Activated CD8-positive, alpha-beta T cell treated with anti-CD3 and anti-CD28 coated beads for 36 hours (primary cell): ENCODE measurements around the gene USP10. TPM values are rescaled to one million over a fixed set of nuclear protein-coding genes. Genes with fewer than 3 reads are reported as not detected.

Experiments used
- ATAC-seq: fragments of 200-7000 bp; cut with Tn5 transposase; one replicate; pipeline ENCODE4 v1.10.0; 2021; ENCODE audit warnings: mild to moderate bottlenecking, moderate library complexity
- CTCF ChIA-PET: fragments of 350-600 bp; sonication (Branson Sonifier 250); formaldehyde crosslinking; loops from one replicate; lab custom pipeline; 2021; ENCODE audit warnings: antibody characterized with exemption; lab: Charles Lee
- POLR2A ChIA-PET: fragments of 350-600 bp; sonication (Branson Sonifier 250); formaldehyde crosslinking; loops from one replicate; lab custom pipeline; 2021; ENCODE audit warnings: antibody characterized with exemption; lab: Charles Lee
- DNase-seq: peaks from one replicate; pipeline ENCODE4 v3.0.0-alpha.2; 2020
- H3K27ac Mint-ChIP-seq: one replicate; pipeline ENCODE4 v1.8.0; 2021; ENCODE audit warnings: mild to moderate bottlenecking, mixed read lengths
- H3K27me3 Mint-ChIP-seq: one replicate; pipeline ENCODE4 v1.8.0; 2021; ENCODE audit warnings: mixed read lengths
- H3K36me3 Mint-ChIP-seq: one replicate; pipeline ENCODE4 v1.8.0; 2021; ENCODE audit warnings: low read depth, mixed read lengths
- H3K4me1 Mint-ChIP-seq: one replicate; pipeline ENCODE4 v1.8.0; 2021; ENCODE audit warnings: low read depth, mixed read lengths
- H3K4me3 Mint-ChIP-seq: one replicate; pipeline ENCODE4 v1.8.0; 2021; ENCODE audit warnings: mild to moderate bottlenecking, moderate library complexity, mixed read lengths
- H3K9me3 Mint-ChIP-seq: one replicate; pipeline ENCODE4 v1.8.0; 2021; ENCODE audit warnings: mixed read lengths
- CTCF ChIP-seq: fragments of 200-600 bp; IDR thresholded peaks from one replicate; pipeline ENCODE4 v1.8.0; 2022; ENCODE audit warnings: antibody characterized with exemption, mild to moderate bottlenecking
- intact Hi-C: fragments of 100-400 bp; cut with micrococcal nuclease; formaldehyde crosslinking; loops from one replicate; pipeline ENCODE4 v1.10.0; 2022
- total RNA-seq, 2 experiments: library from RNA; stranded (reverse); gene quantifications; one replicate each; pipeline ENCODE4 v1.2.3, GENCODE V29; 2021

The USP10 gene
- total RNA-seq, 2 experiments from 2014 or later, result 116 TPM

- no peak overlapping the region for H3K4me3 Mint-ChIP-seq
- DNase-seq (no peak), ATAC-seq (no peak)
- intact Hi-C loops, result no loop called here
- peaks cover 32% of the 10 kb centered on the region for H3K4me1 Mint-ChIP-seq
- ChIA-PET CTCF (interaction anchor here (1.0 to 2.8 kb wide), 4 partner anchors 10 to 183 kb away, joined by 4 to 26 read pairs (median 6); no protein-coding TSS in a partner anchor), POLR2A (interaction anchor here (1.1 kb wide), 1 partner anchor 14 kb away, joined by 5 read pairs; no protein-coding TSS in a partner anchor)
- H3K27me3 Mint-ChIP-seq, result no peaks in the 10 kb centered on the region
- peaks cover 59% of the 10 kb centered on the region for H3K36me3 Mint-ChIP-seq
- TF ChIP-seq CTCF, result no peak
- no peaks in the 10 kb centered on the region for H3K9me3 Mint-ChIP-seq
- H3K27ac Mint-ChIP-seq, result no peak overlapping the region
Measured at GRCh38 chr16:84768808-84769197, 69.0 kb downstream of the USP10 start.

GRCh38 chr16:84769416-84769815 is 69.6 kb downstream of the USP10 start:
- no peaks in the 10 kb centered on the region for H3K27me3 Mint-ChIP-seq
- no peak for ATAC-seq
- intact Hi-C loops, result no loop called here
- ChIA-PET POLR2A (no interaction called here), CTCF (interaction anchor here (1.0 to 2.8 kb wide), 5 partner anchors 9 to 183 kb away, joined by 4 to 26 read pairs (median 5); no protein-coding TSS in a partner anchor)
- H3K4me3 Mint-ChIP-seq, result no peak overlapping the region
- TF ChIP-seq CTCF, result no peak
- DNase-seq, result no peak
- H3K9me3 Mint-ChIP-seq, result no peaks in the 10 kb centered on the region
- H3K36me3 Mint-ChIP-seq, result peaks cover 55% of the 10 kb centered on the region
- peak overlapping the region; percentile 28 for H3K27ac Mint-ChIP-seq
- peaks cover 30% of the 10 kb centered on the region for H3K4me1 Mint-ChIP-seq

GRCh38 chr16:84773312-84773711 is 73.5 kb downstream of the USP10 start:
- H3K4me3 Mint-ChIP-seq, result no peak overlapping the region
- CTCF ChIA-PET, result interaction anchor here (1.0 to 2.0 kb wide), 5 partner anchors 13 to 198 kb away, joined by 3 to 7 read pairs (median 4); no protein-coding TSS in a partner anchor
- H3K27ac Mint-ChIP-seq, result no peak overlapping the region
- POLR2A ChIA-PET, result no interaction called here
- intact Hi-C loops, result no loop called here
- H3K4me1 Mint-ChIP-seq, result peaks cover 1% of the 10 kb centered on the region
- H3K9me3 Mint-ChIP-seq, result no peaks in the 10 kb centered on the region
- no peaks in the 10 kb centered on the region for H3K27me3 Mint-ChIP-seq
- H3K36me3 Mint-ChIP-seq, result peaks cover 51% of the 10 kb centered on the region
- ATAC-seq, result no peak
- no peak for TF ChIP-seq CTCF
- DNase-seq, result no peak

GRCh38 chr16:84774810-84775209 is 75.0 kb downstream of the USP10 start:
- Mint-ChIP-seq H3K27me3 (no peaks in the 10 kb centered on the region), H3K4me1 (no peaks in the 10 kb centered on the region), H3K9me3 (no peaks in the 10 kb centered on the region), H3K27ac (no peak overlapping the region), H3K36me3 (peaks cover 50% of the 10 kb centered on the region), H3K4me3 (no peak overlapping the region)
- ChIA-PET CTCF (interaction anchor here (0.9 to 2.0 kb wide), 2 partner anchors 37 to 55 kb away, joined by 3 to 7 read pairs; no protein-coding TSS in a partner anchor), POLR2A (no interaction called here)
- DNase-seq (no peak), ATAC-seq (no peak)
- intact Hi-C loops, result no loop called here
- no peak for TF ChIP-seq CTCF

- intact Hi-C loops, result no loop called here
- ChIA-PET POLR2A (no interaction called here), CTCF (interaction anchor here (0.9 kb wide), 2 partner anchors 29 to 55 kb away, joined by 3 read pairs; no protein-coding TSS in a partner anchor)
- no peak for TF ChIP-seq CTCF
- Mint-ChIP-seq H3K36me3 (peaks cover 51% of the 10 kb centered on the region), H3K27ac (no peak overlapping the region), H3K9me3 (no peaks in the 10 kb centered on the region), H3K27me3 (no peaks in the 10 kb centered on the region), H3K4me3 (no peak overlapping the region), H3K4me1 (no peaks in the 10 kb centered on the region)
- DNase-seq, result no peak
- no peak for ATAC-seq
Measured at GRCh38 chr16:84775262-84775810, 75.5 kb downstream of the USP10 start.
